ENCODE measurements around the gene IGLL5.
A peak's percentile ranks its signal among the peaks of the same experiment; 100 is the strongest.

Gene IGLL5

GRCh38 chr22:22940961-22941605, 53.5 kb downstream of the IGLL5 start:
- peak in 1 of 2 donors; percentile 6 for DNase-seq

GRCh38 chr22:22941831-22942510, 54.4 kb downstream of the IGLL5 start:
- peak in 1 of 2 donors; percentile 10 for DNase-seq

GRCh38 chr22:22942511-22943329, 55.1 kb downstream of the IGLL5 start:
- peak; percentile 75 to 84 for DNase-seq

GRCh38 chr22:22943521-22944267, 56.1 kb downstream of the IGLL5 start:
- peak in 1 of 2 donors; percentile 10 for DNase-seq

GRCh38 chr22:22944268-22944985, 56.8 kb downstream of the IGLL5 start:
- DNase-seq, result peak in 1 of 2 donors; percentile 7

GRCh38 chr22:22945195-22945594, 57.6 kb downstream of the IGLL5 start:
- no peak for DNase-seq

Measured in CD4-positive, alpha-beta T cell treated with Interleukin-4 for 1 hour (primary cell).